GM21723 (cell line): ENCODE data around the gene C16orf89.

Source experiments
- ATAC-seq: cut with Tn5 transposase; IDR thresholded peaks from one replicate; pipeline ENCODE4 v1.9.1; 2021; ENCODE audit warnings: mild to moderate bottlenecking, moderate library complexity; ENCODE audit not compliant: unreplicated experiment

C16orf89 gene

DNA sequence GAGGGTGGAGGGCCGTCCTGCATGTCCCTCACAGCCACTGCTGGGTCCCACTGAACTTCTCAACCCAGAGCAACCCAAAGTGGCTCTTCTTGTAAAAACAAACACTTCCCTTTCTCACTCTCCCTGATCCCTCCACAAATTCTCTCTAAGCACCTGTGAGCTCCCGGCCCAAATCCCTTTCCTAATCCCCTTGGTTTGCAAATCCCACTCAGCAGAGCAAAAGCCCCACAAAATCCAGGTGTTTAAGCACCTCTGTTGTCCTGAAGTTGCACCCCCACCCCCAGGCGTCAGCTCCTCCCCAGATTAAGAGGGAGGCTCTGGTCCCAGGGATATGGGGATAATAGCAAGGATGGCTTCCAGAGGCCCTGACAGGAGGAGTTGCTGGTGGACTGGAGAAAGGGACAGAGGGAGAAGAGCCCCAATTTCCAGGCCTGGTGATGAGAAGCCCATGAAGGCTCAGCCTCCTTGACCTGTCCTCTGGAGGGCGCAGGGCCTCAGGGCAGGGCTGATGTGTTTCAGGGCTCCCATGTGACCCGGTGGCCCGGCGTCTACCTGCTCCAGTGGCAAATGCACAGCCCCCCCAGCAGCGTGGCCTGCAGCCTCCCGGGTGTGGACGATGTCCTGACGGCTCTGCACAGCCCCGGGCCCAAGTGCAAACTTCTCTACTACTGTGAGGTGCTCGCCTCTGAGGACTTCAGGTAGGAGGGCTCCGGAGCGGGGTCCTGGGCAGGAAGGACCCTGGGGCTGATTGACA lies 55.0 kb downstream of the C16orf89 start:
- no peak for ATAC-seq

DNA sequence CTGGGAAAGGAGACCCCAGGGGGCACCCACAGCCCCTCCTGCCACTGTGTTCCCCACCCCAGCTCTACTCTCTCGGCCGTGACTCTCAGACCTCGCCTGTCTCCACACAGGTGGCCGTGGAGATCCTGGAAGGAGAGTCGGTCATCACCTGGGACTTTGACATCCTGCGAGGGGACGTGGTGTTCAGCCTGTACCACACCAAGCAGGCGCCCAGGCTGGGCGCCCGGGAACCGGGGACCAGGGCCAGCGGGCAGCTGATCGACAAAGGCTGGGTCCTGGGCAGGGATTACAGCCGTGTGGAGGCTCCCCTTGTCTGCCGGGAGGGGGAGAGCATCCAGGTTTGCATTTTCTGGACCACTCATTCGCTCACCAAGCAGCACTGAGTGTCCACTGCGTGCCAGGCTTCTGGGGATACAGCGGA lies 57.4 kb downstream of the C16orf89 start:
- ATAC-seq = no peak

DNA sequence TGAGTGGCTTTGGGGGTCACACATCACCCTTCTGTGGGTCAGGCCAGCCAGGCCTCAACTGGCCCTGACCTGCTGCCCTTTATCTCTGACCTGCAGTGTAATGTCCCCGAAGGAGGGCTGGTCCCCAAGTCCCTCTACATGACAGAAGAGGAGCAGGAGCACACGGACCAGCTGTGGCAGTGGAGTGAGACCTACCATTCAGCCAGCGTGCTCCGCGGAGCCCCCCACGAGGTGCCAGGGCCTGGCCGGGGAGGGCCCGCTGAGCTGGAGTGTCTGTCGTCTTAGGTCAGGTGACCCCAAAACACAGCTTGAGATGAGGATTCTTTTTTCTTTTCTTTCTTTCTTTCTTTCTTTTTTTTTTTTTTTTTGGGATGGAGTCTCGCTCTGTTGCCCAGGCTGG lies 58.5 kb downstream of the C16orf89 start:
- no peak for ATAC-seq

DNA sequence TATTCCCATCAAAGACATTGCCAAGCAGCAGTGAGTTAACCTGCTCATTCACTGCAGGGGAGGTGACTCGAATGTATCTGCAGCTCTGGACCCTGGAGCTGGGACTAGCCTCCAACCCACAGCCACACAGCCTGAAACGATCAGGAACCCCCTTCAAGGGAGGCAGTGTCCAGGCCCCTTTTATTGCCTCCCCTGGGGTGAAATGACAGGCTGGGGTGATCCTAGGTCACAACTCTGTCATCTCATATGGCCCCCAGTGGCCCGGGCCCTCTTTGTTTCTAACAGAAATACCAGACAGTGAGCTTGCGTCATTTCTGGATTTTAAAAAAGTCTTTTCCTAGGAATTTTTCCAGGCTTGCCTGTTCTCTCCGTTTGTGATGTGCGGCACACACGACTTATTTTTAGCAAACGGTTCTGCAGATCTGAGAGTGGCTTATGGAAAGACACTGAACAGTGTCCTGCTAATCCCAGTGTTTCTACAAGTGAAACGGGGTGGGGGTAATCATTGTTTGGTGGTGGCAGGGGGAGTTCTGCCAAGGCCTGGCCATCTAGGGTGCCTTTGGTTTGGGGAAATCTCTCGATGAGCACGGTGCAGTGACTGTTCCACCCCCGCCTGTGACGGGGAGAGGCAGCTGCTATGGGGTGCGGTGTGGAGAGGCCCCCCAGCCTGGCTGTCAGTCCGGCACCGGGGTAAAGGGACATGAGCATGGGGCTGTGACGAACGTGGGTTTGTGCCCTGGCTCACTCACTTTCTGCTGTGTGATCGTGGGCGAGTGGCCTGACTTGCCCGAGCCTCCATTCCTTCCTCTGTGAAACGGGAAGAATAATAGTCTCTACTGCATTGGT lies 59.2 kb downstream of the C16orf89 start:
- no peak for ATAC-seq

DNA sequence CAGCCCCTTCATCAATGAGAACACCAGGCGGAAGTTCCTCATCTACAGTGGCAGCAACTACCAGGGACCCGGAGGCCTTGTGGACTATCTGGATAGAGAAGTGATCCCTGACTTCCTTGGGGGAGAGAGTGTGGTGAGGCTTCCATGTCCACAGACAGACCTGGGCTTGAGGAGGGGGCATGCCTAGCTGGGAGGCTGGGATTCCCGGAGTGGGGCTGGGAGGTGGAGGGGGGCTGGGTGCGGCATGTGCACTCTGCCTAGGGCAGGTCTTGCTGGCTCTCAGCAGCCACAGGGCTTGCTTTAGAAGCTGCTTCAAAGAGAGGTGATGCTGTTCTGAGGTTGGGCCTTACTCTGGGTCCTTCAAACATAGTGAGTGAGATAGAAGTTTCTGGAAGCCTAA lies 59.8 kb downstream of the C16orf89 start:
- ATAC-seq = no peak

- no peak for ATAC-seq
Measured at GRCh38 chr16:5004311-5004710, 61.4 kb downstream of the C16orf89 start.

DNA sequence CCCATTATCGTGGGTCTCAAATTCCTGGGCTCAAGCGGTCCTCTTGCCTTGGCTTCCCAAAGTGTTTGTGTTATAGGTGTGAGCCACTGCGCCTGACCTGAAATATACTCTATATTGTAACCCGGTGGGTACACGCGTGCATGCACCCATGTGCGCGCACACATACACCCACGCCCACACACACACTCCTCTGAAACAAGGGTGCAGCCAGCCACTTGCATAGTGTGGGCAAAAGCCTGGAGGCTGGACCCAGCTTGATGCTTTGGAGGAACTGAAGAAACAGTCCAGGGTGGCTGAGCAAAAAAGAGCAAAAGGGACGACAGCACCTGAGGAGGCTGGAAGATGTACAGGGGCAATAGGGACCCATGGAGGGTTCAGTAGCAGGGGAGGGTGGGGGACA lies 61.9 kb downstream of the C16orf89 start:
- no peak for ATAC-seq

DNA sequence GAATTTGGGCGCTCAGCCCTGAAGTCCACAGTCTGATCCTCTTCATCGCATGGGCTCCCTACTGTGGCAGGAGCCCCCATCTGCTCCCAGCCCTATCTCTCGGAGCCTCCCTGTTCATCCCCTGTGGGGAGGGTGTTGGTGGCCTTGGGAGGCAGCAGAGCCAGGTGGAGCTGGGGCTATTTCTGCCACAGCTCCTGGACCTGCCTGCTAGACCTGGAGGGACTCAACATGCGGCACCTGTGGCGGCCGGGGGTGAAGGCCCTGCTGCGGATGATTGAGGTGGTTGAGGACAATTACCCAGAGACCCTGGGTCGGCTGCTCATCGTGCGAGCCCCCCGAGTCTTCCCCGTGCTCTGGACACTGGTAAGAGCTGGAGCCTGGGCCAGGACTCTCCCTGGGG lies 62.5 kb downstream of the C16orf89 start:
- no peak for ATAC-seq

GRCh38 chr16:5002699-5003143 lies 63.0 kb downstream of the C16orf89 start:
- no peak for ATAC-seq

DNA sequence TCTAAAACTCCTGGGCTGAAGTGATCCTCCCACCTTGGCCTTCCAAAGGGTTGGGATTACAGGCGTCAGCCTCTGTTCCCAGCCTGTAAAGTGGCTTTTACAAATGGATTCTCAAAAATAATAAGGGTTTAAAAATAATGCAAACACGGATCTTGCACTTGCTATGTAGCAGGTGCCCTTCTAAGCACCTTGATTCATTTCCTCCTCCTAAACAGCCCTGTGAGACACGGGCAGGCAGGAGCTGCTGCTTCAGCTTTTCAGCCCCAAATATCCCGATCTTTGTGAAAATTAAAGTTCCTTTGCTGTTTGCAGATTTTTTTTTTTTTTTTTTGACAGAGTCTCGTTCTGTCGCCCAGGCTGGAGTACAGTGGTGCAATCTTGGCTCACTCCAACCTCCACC lies 63.8 kb downstream of the C16orf89 start:
- no peak for ATAC-seq

DNA sequence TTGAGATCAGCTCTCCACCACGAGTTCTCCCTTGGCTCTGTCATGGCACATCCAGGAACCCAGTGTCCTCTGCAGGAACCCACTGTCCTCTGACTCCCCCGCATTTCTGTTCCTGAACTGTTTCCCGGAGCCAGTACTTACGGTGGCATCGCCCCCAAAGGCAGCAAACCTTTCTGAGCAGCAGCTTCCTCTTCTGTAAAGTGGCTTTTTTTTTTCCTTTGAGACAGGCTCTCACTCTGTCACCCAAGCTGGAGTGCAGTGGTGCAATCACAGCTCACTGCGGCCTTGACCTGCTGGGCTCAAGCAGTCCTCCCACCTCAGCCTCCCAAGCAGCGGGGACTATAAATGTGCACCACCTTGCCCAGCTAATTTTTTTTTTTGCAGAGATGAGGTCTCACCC lies 64.2 kb downstream of the C16orf89 start:
- ATAC-seq = no peak

DNA sequence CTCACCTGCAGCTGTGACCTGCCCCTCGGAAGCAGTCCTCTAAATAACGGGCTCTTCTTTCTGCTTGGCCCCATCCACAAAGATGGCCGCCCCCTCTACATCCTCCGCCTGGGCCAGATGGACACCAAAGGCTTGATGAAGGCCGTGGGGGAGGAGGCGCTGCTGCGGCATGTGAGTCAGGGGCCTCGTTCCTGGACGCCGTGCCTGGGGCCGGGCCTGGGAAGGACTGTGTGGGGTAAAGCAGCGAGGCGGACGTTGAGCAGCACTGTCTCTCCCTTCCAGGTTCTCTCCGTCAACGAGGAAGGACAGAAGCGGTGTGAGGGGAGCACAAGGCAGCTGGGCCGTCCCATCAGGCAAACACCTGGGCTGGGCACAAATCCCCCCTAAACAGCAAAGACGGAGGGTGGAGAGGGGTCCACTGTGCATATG lies 65.2 kb downstream of the C16orf89 start:
- no peak for ATAC-seq

GRCh38 chr16:4994719-4995434 lies 70.9 kb downstream of the C16orf89 start:
- no peak for ATAC-seq
